Hindlimb muscle (tissue), 1 donor: ENCODE results near the gene ARMCX2. TPM values are rescaled to one million over a fixed set of nuclear protein-coding genes. Genes with fewer than 3 reads are reported as not detected.
"Not testable (repeated sequence)": the region's sequence is repeated elsewhere in the genome, so short reads cannot be mapped to it uniquely, and the experiment has no call there.

Experiments
- DNase-seq: peaks from one replicate; pipeline ENCODE4 v3.0.0-alpha.2; 2013
- polyA plus RNA-seq: library from polyadenylated mRNA; unstranded; fragments of 120-200 nt; gene quantifications from one replicate; pipeline ENCODE4 v1.2.1, GENCODE V29; 2013; ENCODE audit not compliant: insufficient read length

Gene ARMCX2
- polyA plus RNA-seq, result 131 TPM

- DNase-seq, result peak; percentile 71
These were observed at the start of gene ARMCX2 for GRCh38 chrX:101659601-101660063. Gene ARMCX2 (minus strand): TSS chrX:101659850. CDS start chrX:101657588, 2,262 bp downstream.

- no peak for DNase-seq
These were observed 49.7 kb upstream of the ARMCX2 start for GRCh38 chrX:101709384-101709783.

DNA sequence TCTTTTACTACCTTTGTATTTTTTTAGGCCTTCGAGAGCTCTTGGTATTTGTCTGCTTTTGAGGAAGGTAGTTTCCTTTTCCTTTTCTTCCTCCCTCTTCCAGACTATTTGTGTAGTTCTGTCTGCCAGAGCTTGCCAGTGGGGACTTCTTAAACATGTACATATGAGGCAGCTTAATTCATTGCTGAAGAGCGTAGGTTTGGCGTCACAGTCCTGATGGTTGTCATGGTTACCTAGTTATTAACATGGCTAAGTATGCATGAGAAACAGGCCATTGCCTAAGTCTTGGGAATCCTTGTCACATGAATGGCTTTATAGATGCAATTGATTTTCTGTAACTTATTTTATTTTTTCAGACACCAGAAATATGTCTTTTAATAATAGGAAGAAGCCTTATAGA lies 48.5 kb upstream of the ARMCX2 start:
- peak; percentile 0 for DNase-seq

- no peak for DNase-seq
These were observed 33.8 kb upstream of the ARMCX2 start for GRCh38 chrX:101693476-101693875.

DNA sequence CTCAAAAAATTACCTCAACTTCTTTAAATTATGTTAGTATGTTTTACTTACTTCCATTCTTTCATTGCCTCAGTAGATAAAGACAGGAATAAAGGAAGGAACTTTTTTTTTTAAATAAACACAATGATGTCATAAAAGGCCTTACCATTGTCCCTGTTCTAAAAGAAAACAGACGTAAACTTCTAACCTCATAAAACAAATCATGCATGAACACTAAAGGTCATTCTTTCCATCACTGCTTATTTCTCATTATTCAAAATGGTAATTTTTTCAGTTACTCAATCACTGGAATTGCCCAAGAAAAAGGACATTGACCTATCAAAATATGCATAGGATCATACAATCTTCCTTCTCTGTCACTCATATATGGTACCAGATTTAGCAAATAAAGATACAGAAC lies 32.2 kb upstream of the ARMCX2 start:
- no peak for DNase-seq

GRCh38 chrX:101686574-101686973 lies 26.9 kb upstream of the ARMCX2 start:
- no peak for DNase-seq

GRCh38 chrX:101685923-101686322 lies 26.3 kb upstream of the ARMCX2 start:
- no peak for DNase-seq

GRCh38 chrX:101682723-101683122 lies 23.1 kb upstream of the ARMCX2 start:
- DNase-seq, result no peak

DNA sequence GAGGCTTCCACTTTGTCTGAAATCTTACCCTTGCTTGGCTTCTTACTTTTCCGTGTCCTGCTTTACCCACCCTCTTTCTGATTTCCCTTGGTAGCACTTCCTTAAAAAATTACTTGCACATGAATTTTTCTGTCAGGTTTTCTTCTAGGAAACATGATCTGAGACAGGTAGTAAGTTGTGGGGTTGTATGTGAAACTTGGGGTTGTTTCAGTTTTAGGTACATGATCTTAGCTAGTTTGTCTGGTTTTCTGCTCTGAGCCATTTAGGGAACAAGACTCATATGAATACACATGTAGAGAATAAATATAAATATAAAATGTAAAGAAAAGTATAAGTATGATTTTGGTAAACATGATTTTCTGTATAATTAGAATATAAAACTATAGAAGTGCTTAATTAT lies 17.4 kb upstream of the ARMCX2 start:
- no peak for DNase-seq

DNA sequence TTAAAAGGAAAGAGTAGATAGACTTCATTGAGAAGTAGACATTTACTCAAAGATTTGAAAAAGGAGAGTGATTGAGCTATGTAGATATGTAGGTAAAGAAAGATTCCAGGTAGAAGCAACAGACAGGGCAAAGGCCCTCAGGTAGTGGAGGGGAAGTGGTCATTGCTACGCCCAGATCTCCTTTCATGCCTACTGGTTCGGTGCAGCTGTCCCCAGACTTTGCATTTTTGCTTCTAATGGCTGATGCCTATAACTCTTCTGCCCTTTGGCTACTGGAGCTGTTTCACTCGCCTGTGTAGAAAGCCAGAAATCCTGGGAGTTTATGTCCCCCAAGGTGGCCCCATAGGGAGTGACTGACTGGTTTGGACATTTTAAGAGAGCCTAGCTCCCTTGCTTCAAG lies 16.9 kb upstream of the ARMCX2 start:
- no peak for DNase-seq

DNA sequence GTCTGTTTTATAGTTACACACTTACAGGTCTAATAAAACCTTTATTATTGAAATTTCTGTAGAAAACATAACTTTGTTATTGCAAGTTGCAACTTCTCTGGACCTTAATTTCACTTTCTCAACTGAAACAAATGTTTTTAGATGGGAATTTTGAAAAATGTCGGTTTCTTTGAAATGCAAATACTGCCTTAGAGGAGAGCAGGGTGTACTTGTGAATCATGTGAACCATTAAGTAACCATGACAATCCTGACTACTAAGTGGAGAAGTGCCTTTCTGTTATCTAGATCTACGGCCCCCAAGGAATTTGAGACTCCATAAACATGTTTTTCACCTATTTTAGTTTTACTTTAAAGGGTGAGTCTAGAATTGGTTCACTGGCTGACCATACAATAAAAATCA lies 8.5 kb upstream of the ARMCX2 start:
- no peak for DNase-seq

- peak; percentile 78 for DNase-seq
These were observed 774 bp downstream of the ARMCX2 start for GRCh38 chrX:101658661-101659491.

DNA sequence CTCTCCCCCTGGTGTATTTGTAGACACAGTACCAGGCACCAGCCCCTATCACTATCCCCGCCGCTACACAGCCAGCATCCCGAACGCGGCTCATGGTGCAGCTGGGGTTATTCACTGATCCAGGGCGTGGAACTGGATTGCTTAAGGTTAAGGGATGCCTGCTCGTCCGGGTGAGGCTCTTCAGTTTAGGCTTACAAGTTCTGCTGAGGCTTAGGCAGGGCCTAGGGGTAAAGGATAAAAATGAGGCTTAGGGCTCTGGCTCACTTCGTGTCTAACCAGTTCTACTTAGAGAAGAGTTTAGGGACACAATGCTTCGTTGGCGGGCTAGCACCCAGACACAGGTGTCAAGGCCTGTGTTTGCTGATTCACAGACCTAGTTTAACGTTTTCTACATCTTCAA lies 2.2 kb downstream of the ARMCX2 start:
- no peak for DNase-seq

DNA sequence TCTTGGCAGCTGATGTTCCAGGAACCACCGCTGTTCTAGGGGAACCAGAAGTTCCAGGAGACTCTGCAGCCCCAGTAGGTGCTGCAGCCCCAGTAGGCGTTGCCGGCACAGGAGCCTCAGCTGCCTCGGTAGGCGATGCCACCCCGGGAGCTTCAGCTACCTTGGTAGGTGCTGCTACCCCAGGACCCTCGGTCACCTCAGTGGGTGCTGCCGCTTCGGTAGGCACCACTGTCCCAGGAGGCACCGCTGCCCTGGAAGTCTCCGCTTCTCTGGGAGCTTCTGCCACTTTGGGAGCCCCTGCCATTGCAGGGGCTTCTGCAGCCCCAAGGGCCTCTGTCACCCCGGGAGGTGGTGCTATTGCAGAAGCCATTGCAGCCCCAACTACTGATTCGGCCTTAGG lies 2.8 kb downstream of the ARMCX2 start:
- DNase-seq, result no peak

GRCh38 chrX:101655534-101655933 lies 4.1 kb downstream of the ARMCX2 start:
- no peak for DNase-seq

DNA sequence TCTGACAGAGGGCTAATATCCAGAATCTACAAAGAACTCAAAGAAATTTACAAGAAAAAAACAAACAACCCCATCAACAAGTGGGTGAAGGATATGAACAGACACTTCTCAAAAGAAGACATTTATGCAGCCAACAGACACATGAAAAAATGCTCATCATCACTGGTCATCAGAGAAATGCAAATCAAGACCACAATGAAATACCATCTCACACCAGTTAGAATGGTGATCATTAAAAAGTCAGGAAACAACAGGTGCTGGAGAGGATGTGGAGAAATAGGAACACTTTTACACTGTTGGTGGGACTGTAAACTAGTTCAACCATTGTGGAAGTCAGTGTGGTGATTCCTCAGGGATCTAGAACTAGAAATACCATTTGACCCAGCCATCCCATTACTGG lies 11.9 kb downstream of the ARMCX2 start:
- not testable (repeated sequence) for DNase-seq

GRCh38 chrX:101642093-101642492 lies 17.6 kb downstream of the ARMCX2 start:
- DNase-seq, result no peak

DNA sequence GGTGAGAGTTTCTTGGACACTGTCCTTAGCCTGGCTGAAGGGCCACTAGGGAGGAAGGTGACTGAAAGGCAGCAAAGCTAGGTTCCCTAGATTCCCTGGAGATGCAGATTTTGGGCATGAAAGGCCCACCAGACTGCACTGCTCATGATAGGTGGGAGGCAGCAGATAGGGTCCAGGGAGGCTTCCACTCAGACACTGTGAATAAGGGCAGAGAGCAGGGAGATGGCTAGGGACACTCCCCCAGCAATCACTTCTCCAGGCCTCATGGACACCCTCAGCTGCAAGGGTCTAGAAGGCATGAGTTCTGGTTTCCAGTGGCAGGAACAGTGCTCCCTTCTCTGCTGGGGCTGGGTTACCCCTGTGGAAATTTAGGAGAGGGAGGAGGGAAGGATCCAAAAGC lies 20.1 kb downstream of the ARMCX2 start:
- DNase-seq, result no peak

GRCh38 chrX:101619364-101619763 lies 40.3 kb downstream of the ARMCX2 start:
- no peak for DNase-seq

DNA sequence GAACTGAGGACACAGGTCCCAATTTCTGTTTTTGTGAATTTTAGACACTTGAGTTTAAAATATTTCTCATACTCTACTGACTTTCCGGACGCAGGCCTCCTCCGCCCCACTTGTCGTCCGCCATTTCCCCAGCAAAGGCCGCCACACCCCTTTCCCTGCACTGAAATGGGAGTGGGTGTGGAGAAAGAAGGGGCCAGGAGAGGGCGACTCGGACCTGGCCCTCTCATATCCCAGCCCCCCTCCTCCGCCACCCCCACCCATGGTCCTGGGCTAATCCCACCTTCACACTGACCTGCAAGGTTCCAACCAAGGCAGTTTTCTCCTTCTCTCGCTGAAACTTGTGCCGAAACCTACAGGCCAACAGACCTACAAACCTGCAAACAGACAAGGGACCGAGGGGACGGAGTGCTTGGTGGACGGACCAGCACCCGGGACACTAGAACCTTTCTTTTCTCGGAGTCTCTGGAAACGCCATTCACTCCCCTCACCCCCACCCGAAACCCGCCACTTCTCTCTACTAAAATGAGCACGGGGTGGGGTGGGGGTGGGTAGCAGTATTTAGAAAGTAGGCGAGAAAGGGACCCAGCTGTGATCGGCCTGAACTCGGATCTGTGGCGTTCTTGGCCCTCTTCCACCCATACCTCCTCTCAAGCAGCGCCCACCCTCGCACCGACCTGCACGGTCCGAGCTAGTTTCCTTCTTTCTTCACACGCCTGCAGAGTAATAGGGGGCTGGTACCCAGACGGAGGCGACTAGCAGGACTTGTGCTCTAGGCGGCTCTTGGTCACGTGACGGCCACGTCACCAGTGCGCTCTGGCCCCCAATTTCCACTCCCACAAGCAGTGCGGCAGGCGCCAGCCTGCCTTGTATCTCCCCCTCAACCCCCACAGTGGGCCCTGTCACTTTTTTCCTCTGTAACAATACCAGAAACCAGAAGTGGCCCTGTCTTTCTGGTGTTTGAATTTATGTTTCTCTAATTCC lies 42.1 kb downstream of the ARMCX2 start, which contains the start of gene ARMCX6:
Gene ARMCX6, minus strand, starts transcription at position 790 of the 981 bp plus-strand sequence. CDS start 1,380 bp downstream, outside the sequence.
- peak; percentile 88 for DNase-seq

DNA sequence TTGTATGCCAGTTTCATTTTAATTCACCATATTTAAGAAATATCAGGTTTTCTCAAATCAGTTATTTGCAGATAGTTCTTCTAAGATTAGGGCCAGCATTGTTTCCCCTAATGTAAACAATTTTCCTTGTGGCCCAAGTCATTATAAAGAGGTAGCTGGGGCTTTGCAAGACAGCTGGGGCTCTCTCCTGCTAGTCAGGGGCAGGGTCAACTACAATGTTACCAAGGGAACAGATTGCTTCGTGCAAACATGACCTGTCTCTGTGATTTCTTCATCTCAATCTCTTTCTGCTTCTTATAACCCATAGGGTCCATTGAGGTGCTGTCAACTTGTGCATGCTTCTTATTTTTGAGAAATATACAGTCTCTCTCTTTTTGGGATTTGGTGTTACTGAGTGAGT lies 53.9 kb downstream of the ARMCX2 start:
- no peak for DNase-seq
